HepG2 (cell line): ENCODE data around the gene HES2. TPM values are rescaled to one million over a fixed set of nuclear protein-coding genes. Genes with fewer than 3 reads are reported as not detected.

Source experiments
- ATF1 ChIP-seq: IDR thresholded peaks from 2 replicates; pipeline ENCODE4 v1.6.1; 2016; ENCODE audit warnings: mild to moderate bottlenecking, control low read depth
- CREB1 ChIP-seq, 2 experiments: fragments of 450-650 bp in 1 of 2; IDR thresholded peaks; 2 replicates each; pipeline ENCODE4 v1.6.1; 2016 to 2017; ENCODE audit warnings: control low read depth in 1 of 2, mild to moderate bottlenecking in 1 of 2, missing compliant biosample characterization in 1 of 2, missing genetic modification characterization in 1 of 2
- ELF3 ChIP-seq: IDR thresholded peaks from 2 replicates; pipeline ENCODE4 v1.6.1; 2016; ENCODE audit warnings: missing genetic modification reagents, missing compliant biosample characterization
- HNRNPL ChIP-seq: fragments of 200-400 bp; formaldehyde crosslinking; IDR thresholded peaks from 2 replicates; pipeline ENCODE4 v1.6.1; 2017; ENCODE audit warnings: mild to moderate bottlenecking, low read depth, low read length
- HOXA3 ChIP-seq: sonication (generic); formaldehyde crosslinking; IDR thresholded peaks from 2 replicates; pipeline ENCODE4 v1.5.0; 2020; ENCODE audit warnings: missing genetic modification reagents
- HOXD1 ChIP-seq: sonication (generic); formaldehyde crosslinking; IDR thresholded peaks from 2 replicates; pipeline ENCODE4 v1.5.0; 2020; ENCODE audit warnings: missing genetic modification reagents
- NONO ChIP-seq, 2 experiments: fragments of 450-650 bp in 1 of 2; sonication (generic) in 1 of 2; formaldehyde crosslinking in 1 of 2; IDR thresholded peaks in 1 of 2; conservative IDR thresholded peaks in 1 of 2; 2 replicates each; pipeline versions ENCODE4 v1.6.1 to v1.8.0; 2017 to 2022; ENCODE audit warnings: mild to moderate bottlenecking in 1 of 2, missing genetic modification reagents in 1 of 2, moderate library complexity in 1 of 2
- POLR2AphosphoS2 ChIP-seq: IDR thresholded peaks from 2 replicates; pipeline ENCODE4 v1.6.1; 2011; ENCODE audit warnings: low read depth, low read length, improper control_type of control experiment
- POLR2G ChIP-seq: fragments of 200-400 bp; formaldehyde crosslinking; IDR thresholded peaks from 2 replicates; pipeline ENCODE4 v1.6.1; 2018; ENCODE audit warnings: mild to moderate bottlenecking, low read depth, low read length, moderate library complexity
- RARA ChIP-seq: IDR thresholded peaks from 2 replicates; pipeline ENCODE4 v1.6.1; 2016; ENCODE audit warnings: missing genetic modification reagents, missing compliant biosample characterization
- REL ChIP-seq: sonication (generic); formaldehyde crosslinking; conservative IDR thresholded peaks from 2 replicates; pipeline ENCODE4 v1.8.0; 2022; ENCODE audit warnings: mild to moderate bottlenecking, missing genetic modification reagents, moderate library complexity
- RFX3 ChIP-seq: IDR thresholded peaks from 2 replicates; pipeline ENCODE4 v1.6.1; 2016; ENCODE audit warnings: missing biosample characterization, missing genetic modification reagents
- SNAPC2 ChIP-seq: sonication (generic); formaldehyde crosslinking; IDR thresholded peaks from 2 replicates; pipeline ENCODE4 v1.8.1; 2022; ENCODE audit warnings: mild to moderate bottlenecking, missing genetic modification reagents
- SP2 ChIP-seq: sonication (generic); formaldehyde crosslinking; IDR thresholded peaks from 2 replicates; pipeline ENCODE4 v1.5.1; 2020; ENCODE audit warnings: mild to moderate bottlenecking, missing genetic modification reagents
- ZNF138 ChIP-seq: sonication (generic); formaldehyde crosslinking; IDR thresholded peaks from 2 replicates; pipeline ENCODE4 v1.5.0; 2020; ENCODE audit warnings: mild to moderate bottlenecking, low read depth, missing genetic modification reagents
- ZNF574 ChIP-seq: sonication (generic); formaldehyde crosslinking; IDR thresholded peaks from 2 replicates; pipeline ENCODE4 v1.4.0; 2020; ENCODE audit warnings: missing genetic modification reagents
- ZNF607 ChIP-seq: sonication (generic); formaldehyde crosslinking; IDR thresholded peaks from 2 replicates; pipeline ENCODE4 v1.5.1; 2020; ENCODE audit warnings: missing genetic modification reagents, mild to moderate bottlenecking, borderline replicate concordance
- ZNF850 ChIP-seq: sonication (generic); formaldehyde crosslinking; conservative IDR thresholded peaks from 2 replicates; pipeline ENCODE4 v1.9.0; 2021; ENCODE audit warnings: mild to moderate bottlenecking, missing genetic modification reagents
- polyA plus RNA-seq, 8 experiments: library from polyadenylated mRNA; depleted of rRNA in 3 of 8; stranded (reverse) in 7 of 8; unstranded in 1 of 8; fragments of >200 nt; fragmentation: Illumina TruSeq in 4 of 8; extraction: Trizol in 4 of 8; gene quantifications; 2 replicates each; pipeline versions ENCODE4 v1.2.1 to v1.2.3, GENCODE V29; 2011 to 2016; ENCODE audit warnings: low read depth in 4 of 8, missing spikeins in 1 of 8, mixed read lengths in 1 of 8; ENCODE audit not compliant: insufficient read depth in 1 of 8
- total RNA-seq, 5 experiments: library from RNA; depleted of rRNA; stranded (reverse); fragments of >200 nt; fragmentation: Illumina TruSeq; extraction: Trizol; gene quantifications; 2 replicates each; pipeline ENCODE4 v1.2.3, GENCODE V29; 2016; ENCODE audit warnings: low read depth in 1 of 5
- TF ChIP-seq, protein P1 (sequence below): sonication (generic); formaldehyde crosslinking; IDR thresholded peaks from 2 replicates; pipeline ENCODE4 v1.4.0; 2020; ENCODE audit warnings: missing genetic modification reagents
- TF ChIP-seq, protein P2 (sequence below): sonication (generic); formaldehyde crosslinking; conservative IDR thresholded peaks from 2 replicates; pipeline ENCODE4 v1.4.0; 2020; ENCODE audit warnings: missing genetic modification reagents

Gene HES2
- total and polyA plus RNA-seq, 2 of the 13 experiments (the other 11 are each of a cell fraction or from before 2014, with no cell fraction given): 0.11 to 0.17 TPM

DNA sequence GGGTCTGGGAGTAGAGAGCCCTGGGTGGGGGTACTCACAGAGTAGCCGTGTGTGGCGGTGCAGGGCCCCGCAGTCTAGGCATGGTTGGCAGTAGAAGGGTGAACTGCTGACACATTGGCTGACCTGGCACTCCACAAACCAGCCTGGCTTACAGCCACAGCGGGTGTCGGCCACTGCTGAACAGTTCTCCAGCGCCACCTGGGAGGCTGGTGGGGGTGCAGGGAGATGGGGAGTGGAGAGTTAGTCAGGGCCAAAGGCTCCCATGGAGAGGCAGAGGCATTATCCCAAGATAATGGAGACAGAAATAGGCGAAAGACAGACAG lies 44.8 kb upstream of the HES2 start (continued):
- TF ChIP-seq ELF3 (CRISPR knock-in tag) (no peak), NONO (IDR thresholded peaks at IDR 0.05) (no peak), NONO (CRISPR knock-in tag; conservative IDR thresholded peaks at IDR 0.05) (0 out of 2 replicates have a peak, but pooled peaks have one; percentile 37), RFX3 (CRISPR knock-in tag) (no peak), REL (CRISPR knock-in tag) (no peak), ATF1 (no peak), ZNF138 (CRISPR knock-in tag) (no peak), HOXA3 (no peak), ZNF607 (CRISPR knock-in tag) (peak; percentile 65; the same call in 1 of the 2 replicates), HOXD1 (CRISPR knock-in tag) (no peak), RARA (CRISPR knock-in tag) (no peak), ZNF574 (CRISPR knock-in tag) (0 out of 2 replicates have a peak, but pooled peaks have one; percentile 16), SNAPC2 (CRISPR knock-in tag) (no peak), CREB1 (IDR thresholded peaks at IDR 0.05) (no peak), CREB1 (CRISPR knock-in tag; IDR thresholded peaks at IDR 0.05) (no peak), POLR2AphosphoS2 (no peak), POLR2G (peak; percentile 24), HNRNPL (peak; percentile 47; the same call in 1 of the 2 replicates), SP2 (CRISPR knock-in tag) (no peak), ZNF850 (no peak)
- TF ChIP-seq, protein P1, sequence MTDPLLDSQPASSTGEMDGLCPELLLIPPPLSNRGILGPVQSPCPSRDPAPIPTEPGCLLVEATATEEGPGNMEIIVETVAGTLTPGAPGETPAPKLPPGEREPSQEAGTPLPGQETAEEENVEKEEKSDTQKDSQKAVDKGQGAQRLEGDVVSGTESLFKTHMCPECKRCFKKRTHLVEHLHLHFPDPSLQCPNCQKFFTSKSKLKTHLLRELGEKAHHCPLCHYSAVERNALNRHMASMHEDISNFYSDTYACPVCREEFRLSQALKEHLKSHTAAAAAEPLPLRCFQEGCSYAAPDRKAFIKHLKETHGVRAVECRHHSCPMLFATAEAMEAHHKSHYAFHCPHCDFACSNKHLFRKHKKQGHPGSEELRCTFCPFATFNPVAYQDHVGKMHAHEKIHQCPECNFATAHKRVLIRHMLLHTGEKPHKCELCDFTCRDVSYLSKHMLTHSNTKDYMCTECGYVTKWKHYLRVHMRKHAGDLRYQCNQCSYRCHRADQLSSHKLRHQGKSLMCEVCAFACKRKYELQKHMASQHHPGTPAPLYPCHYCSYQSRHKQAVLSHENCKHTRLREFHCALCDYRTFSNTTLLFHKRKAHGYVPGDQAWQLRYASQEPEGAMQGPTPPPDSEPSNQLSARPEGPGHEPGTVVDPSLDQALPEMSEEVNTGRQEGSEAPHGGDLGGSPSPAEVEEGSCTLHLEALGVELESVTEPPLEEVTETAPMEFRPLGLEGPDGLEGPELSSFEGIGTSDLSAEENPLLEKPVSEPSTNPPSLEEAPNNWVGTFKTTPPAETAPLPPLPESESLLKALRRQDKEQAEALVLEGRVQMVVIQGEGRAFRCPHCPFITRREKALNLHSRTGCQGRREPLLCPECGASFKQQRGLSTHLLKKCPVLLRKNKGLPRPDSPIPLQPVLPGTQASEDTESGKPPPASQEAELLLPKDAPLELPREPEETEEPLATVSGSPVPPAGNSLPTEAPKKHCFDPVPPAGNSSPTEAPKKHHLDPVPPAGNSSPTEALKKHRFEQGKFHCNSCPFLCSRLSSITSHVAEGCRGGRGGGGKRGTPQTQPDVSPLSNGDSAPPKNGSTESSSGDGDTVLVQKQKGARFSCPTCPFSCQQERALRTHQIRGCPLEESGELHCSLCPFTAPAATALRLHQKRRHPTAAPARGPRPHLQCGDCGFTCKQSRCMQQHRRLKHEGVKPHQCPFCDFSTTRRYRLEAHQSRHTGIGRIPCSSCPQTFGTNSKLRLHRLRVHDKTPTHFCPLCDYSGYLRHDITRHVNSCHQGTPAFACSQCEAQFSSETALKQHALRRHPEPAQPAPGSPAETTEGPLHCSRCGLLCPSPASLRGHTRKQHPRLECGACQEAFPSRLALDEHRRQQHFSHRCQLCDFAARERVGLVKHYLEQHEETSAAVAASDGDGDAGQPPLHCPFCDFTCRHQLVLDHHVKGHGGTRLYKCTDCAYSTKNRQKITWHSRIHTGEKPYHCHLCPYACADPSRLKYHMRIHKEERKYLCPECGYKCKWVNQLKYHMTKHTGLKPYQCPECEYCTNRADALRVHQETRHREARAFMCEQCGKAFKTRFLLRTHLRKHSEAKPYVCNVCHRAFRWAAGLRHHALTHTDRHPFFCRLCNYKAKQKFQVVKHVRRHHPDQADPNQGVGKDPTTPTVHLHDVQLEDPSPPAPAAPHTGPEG (CRISPR knock-in tag): no peak
- TF ChIP-seq, protein P2, sequence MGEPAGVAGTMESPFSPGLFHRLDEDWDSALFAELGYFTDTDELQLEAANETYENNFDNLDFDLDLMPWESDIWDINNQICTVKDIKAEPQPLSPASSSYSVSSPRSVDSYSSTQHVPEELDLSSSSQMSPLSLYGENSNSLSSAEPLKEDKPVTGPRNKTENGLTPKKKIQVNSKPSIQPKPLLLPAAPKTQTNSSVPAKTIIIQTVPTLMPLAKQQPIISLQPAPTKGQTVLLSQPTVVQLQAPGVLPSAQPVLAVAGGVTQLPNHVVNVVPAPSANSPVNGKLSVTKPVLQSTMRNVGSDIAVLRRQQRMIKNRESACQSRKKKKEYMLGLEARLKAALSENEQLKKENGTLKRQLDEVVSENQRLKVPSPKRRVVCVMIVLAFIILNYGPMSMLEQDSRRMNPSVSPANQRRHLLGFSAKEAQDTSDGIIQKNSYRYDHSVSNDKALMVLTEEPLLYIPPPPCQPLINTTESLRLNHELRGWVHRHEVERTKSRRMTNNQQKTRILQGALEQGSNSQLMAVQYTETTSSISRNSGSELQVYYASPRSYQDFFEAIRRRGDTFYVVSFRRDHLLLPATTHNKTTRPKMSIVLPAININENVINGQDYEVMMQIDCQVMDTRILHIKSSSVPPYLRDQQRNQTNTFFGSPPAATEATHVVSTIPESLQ (CRISPR knock-in tag): no peak
